GM12875 (cell line): ENCODE data around the gene ILDR1.

Experiments used
- H3K4me3 ChIP-seq: one replicate; pipeline ENCODE4 v1.5.1; 2011; ENCODE audit warnings: low read depth, low read length, control low read depth
- CTCF ChIP-seq: IDR thresholded peaks from 2 replicates; pipeline ENCODE4 v1.5.1; 2011; ENCODE audit warnings: low read depth, mild to moderate bottlenecking, control low read depth, inconsistent platforms, low read length, moderate library complexity, borderline replicate concordance; ENCODE audit not compliant: insufficient read depth

Gene ILDR1

GRCh38 chr3:122019493-122019892 lies 2.6 kb downstream of the ILDR1 start:
- no peak for TF ChIP-seq CTCF
- H3K4me3 ChIP-seq: no peak overlapping the region

- H3K4me3 ChIP-seq: no peak overlapping the region
- TF ChIP-seq CTCF: no peak
These were observed 7.3 kb downstream of the ILDR1 start for GRCh38 chr3:122014741-122015140.

- no peak overlapping the region for H3K4me3 ChIP-seq
- TF ChIP-seq CTCF: no peak
These were observed 8.6 kb downstream of the ILDR1 start for GRCh38 chr3:122013448-122013925.

GRCh38 chr3:122012821-122013220 lies 9.2 kb downstream of the ILDR1 start:
- no peak overlapping the region for H3K4me3 ChIP-seq
- TF ChIP-seq CTCF: no peak

GRCh38 chr3:122011396-122011795 lies 10.7 kb downstream of the ILDR1 start:
- no peak for TF ChIP-seq CTCF
- H3K4me3 ChIP-seq: no peak overlapping the region

GRCh38 chr3:122010506-122010905 lies 11.5 kb downstream of the ILDR1 start:
- no peak for TF ChIP-seq CTCF

GRCh38 chr3:122008166-122008565 lies 13.9 kb downstream of the ILDR1 start:
- no peak for TF ChIP-seq CTCF
- H3K4me3 ChIP-seq: no peak overlapping the region

More at GRCh38 chr3:122010506-122010905, 11.5 kb downstream of the ILDR1 start:
- H3K4me3 ChIP-seq: no peak overlapping the region
